Urinary bladder (tissue), 4 donors: ENCODE measurements around the gene TRHDE. TPM values are rescaled to one million over a fixed set of nuclear protein-coding genes. Genes with fewer than 3 reads are reported as not detected.
"Not testable (repeated sequence)": the region's sequence is repeated elsewhere in the genome, so short reads cannot be mapped to it uniquely, and the experiment has no call there.

Experiments used
- DNase-seq: peaks from one replicate; pipeline ENCODE4 v3.0.0-alpha.2; 2015; ENCODE audit errors: extremely low spot score
- H3K27ac ChIP-seq: one replicate; pipeline ENCODE4 v1.5.1; 2013; ENCODE audit warnings: low read depth, mild to moderate bottlenecking, moderate library complexity
- H3K36me3 ChIP-seq: one replicate; pipeline ENCODE4 v1.6.1; 2013; ENCODE audit warnings: mild to moderate bottlenecking, moderate library complexity; ENCODE audit not compliant: insufficient read depth
- H3K4me1 ChIP-seq: one replicate; pipeline ENCODE4 v1.6.1; 2013; ENCODE audit warnings: mild to moderate bottlenecking, moderate library complexity; ENCODE audit not compliant: insufficient read depth
- H3K4me3 ChIP-seq: one replicate; pipeline ENCODE4 v1.5.1; 2013; ENCODE audit warnings: low read depth, low read length
- WGBS: extraction: QIAGEN DNeasy Blood & Tissue Kit; methylation state at CpG from one replicate; pipeline ENCODE4 v1.1.7; 2013; 5-methylcytosine and 5-hydroxymethylcytosine counted together
- polyA plus RNA-seq: library from polyadenylated mRNA; stranded (reverse); fragments of 200-250 nt; gene quantifications from one replicate; pipeline ENCODE4 v1.2.3, GENCODE V29; 2013
- total RNA-seq: library from RNA; depleted of rRNA; stranded (reverse); fragments of >200 nt; gene quantifications from one replicate; pipeline ENCODE4 v1.2.3, GENCODE V29; 2014
- donor health status: healthy with polysubstance abuse.
- donor health status: healthy.

The TRHDE gene
- total and polyA plus RNA-seq, 2 donors = 1.9 to 21.4 TPM

GRCh38 chr12:72612171-72612570 is 340.0 kb downstream of the TRHDE start:
- Histone ChIP-seq H3K27ac (no peak overlapping the region), H3K4me3 (no peak overlapping the region), H3K4me1 (no peaks in the 10 kb centered on the region), H3K36me3 (no peaks in the 10 kb centered on the region)
- DNase-seq = no peak
- 62% methylated on average over 2 of the region's 2 CpGs for whole genome bisulfite sequencing

- no peak overlapping the region for H3K4me3 ChIP-seq
- H3K27ac ChIP-seq = no peak overlapping the region
- no peaks in the 10 kb centered on the region for H3K4me1 ChIP-seq
- no peak for DNase-seq
- no peaks in the 10 kb centered on the region for H3K36me3 ChIP-seq
- 69% methylated on average over 6 of the region's 6 CpGs for WGBS
These were observed 346.6 kb downstream of the TRHDE start for GRCh38 chr12:72618764-72619163.

- no peaks in the 10 kb centered on the region for H3K36me3 ChIP-seq
- no peak overlapping the region for H3K27ac ChIP-seq
- WGBS = 75% methylated on average over 3 of the region's 3 CpGs
- no peaks in the 10 kb centered on the region for H3K4me1 ChIP-seq
- no peak overlapping the region for H3K4me3 ChIP-seq
- DNase-seq = no peak
These were observed 350.4 kb downstream of the TRHDE start for GRCh38 chr12:72622556-72622955.

- no peaks in the 10 kb centered on the region for H3K36me3 ChIP-seq
- no peak for DNase-seq
- WGBS = 31% methylated on average over 4 of the region's 4 CpGs
- no peaks in the 10 kb centered on the region for H3K4me1 ChIP-seq
- no peak overlapping the region for H3K4me3 ChIP-seq
- H3K27ac ChIP-seq = no peak overlapping the region
These were observed 359.9 kb downstream of the TRHDE start for GRCh38 chr12:72631926-72632685.

- DNase-seq = no peak
- Histone ChIP-seq H3K4me3 (no peak overlapping the region), H3K4me1 (no peaks in the 10 kb centered on the region), H3K27ac (no peak overlapping the region), H3K36me3 (no peaks in the 10 kb centered on the region)
- 86% methylated on average over 2 of the region's 2 CpGs for WGBS
These were observed 370.5 kb downstream of the TRHDE start for GRCh38 chr12:72642706-72643105.

- H3K36me3 ChIP-seq = no peaks in the 10 kb centered on the region
- H3K4me3 ChIP-seq = no peak overlapping the region
- H3K27ac ChIP-seq = no peak overlapping the region
- no peaks in the 10 kb centered on the region for H3K4me1 ChIP-seq
- no peak for DNase-seq
These were observed 375.0 kb downstream of the TRHDE start for GRCh38 chr12:72647139-72647538.

GRCh38 chr12:72658615-72659014 is 386.4 kb downstream of the TRHDE start:
- no peak for DNase-seq
- no peak overlapping the region for H3K4me3 ChIP-seq
- H3K4me1 ChIP-seq = no peaks in the 10 kb centered on the region
- H3K27ac ChIP-seq = no peak overlapping the region
- H3K36me3 ChIP-seq = no peaks in the 10 kb centered on the region

- H3K4me3 ChIP-seq, H3K27ac ChIP-seq, H3K4me1 ChIP-seq, DNase-seq, H3K36me3 ChIP-seq: not testable (repeated sequence)
- WGBS = 89% methylated on average over 7 of the region's 7 CpGs
These were observed 388.0 kb downstream of the TRHDE start for GRCh38 chr12:72660174-72660573.

- WGBS = 78% methylated on average over 4 of the region's 4 CpGs
- H3K4me1 ChIP-seq = no peaks in the 10 kb centered on the region
These were observed 401.7 kb downstream of the TRHDE start for GRCh38 chr12:72673853-72674252.

GRCh38 chr12:72676556-72676955 is 404.4 kb downstream of the TRHDE start:
- H3K36me3 ChIP-seq = no peaks in the 10 kb centered on the region
- 90% methylated on average over 1 of the region's 1 CpG for WGBS
- no peak overlapping the region for H3K27ac ChIP-seq
- H3K4me3 ChIP-seq = no peak overlapping the region
- DNase-seq = no peak
- no peaks in the 10 kb centered on the region for H3K4me1 ChIP-seq

More at GRCh38 chr12:72673853-72674252, 401.7 kb downstream of the TRHDE start:
- no peak overlapping the region for H3K4me3 ChIP-seq
- DNase-seq = no peak
- H3K36me3 ChIP-seq = no peaks in the 10 kb centered on the region
- no peak overlapping the region for H3K27ac ChIP-seq

GRCh38 chr12:72677139-72677538 is 405.0 kb downstream of the TRHDE start:
- H3K27ac ChIP-seq = no peak overlapping the region
- H3K4me3 ChIP-seq = no peak overlapping the region
- H3K4me1 ChIP-seq = no peaks in the 10 kb centered on the region
- DNase-seq = no peak
- H3K36me3 ChIP-seq = no peaks in the 10 kb centered on the region

GRCh38 chr12:72677846-72678245 is 405.7 kb downstream of the TRHDE start:
- no peak for DNase-seq
- H3K4me3 ChIP-seq = no peak overlapping the region
- no peaks in the 10 kb centered on the region for H3K36me3 ChIP-seq
- no peak overlapping the region for H3K27ac ChIP-seq
- no peaks in the 10 kb centered on the region for H3K4me1 ChIP-seq
- 73% methylated on average over 2 of the region's 2 CpGs for WGBS

GRCh38 chr12:72679147-72679757 is 407.1 kb downstream of the TRHDE start:
- Histone ChIP-seq H3K36me3 (no peaks in the 10 kb centered on the region), H3K4me3 (no peak overlapping the region), H3K4me1 (no peaks in the 10 kb centered on the region), H3K27ac (no peak overlapping the region)
- 58% methylated on average over 2 of the region's 2 CpGs for WGBS
- no peak for DNase-seq

GRCh38 chr12:72681028-72681427 is 408.9 kb downstream of the TRHDE start:
- Histone ChIP-seq H3K4me1 (no peaks in the 10 kb centered on the region), H3K36me3 (no peaks in the 10 kb centered on the region), H3K4me3 (no peak overlapping the region), H3K27ac (no peak overlapping the region)
- DNase-seq = no peak
